IgD-negative memory B cell (primary cell): Measurements from ENCODE around the gene ATG7. TPM values are rescaled to one million over a fixed set of nuclear protein-coding genes. Genes with fewer than 3 reads are reported as not detected.

ENCODE experiments used
- H3K27ac Mint-ChIP-seq, 3 donors: one replicate each; pipeline ENCODE4 v1.8.0; 2020 to 2022; ENCODE audit warnings: mild to moderate bottlenecking in 3 of 3, mixed read lengths in 3 of 3, moderate library complexity in 1 of 3
- H3K27me3 Mint-ChIP-seq: one replicate; pipeline ENCODE4 v1.8.0; 2021; ENCODE audit warnings: mixed read lengths
- H3K36me3 Mint-ChIP-seq: one replicate; pipeline ENCODE4 v1.8.0; 2020; ENCODE audit warnings: mild to moderate bottlenecking, mixed read lengths
- H3K4me1 Mint-ChIP-seq, 3 donors: one replicate each; pipeline ENCODE4 v1.8.0; 2020 to 2022; ENCODE audit warnings: mixed read lengths in 3 of 3, mild to moderate bottlenecking in 1 of 3
- H3K4me3 Mint-ChIP-seq, 4 donors: one replicate each; pipeline ENCODE4 v1.8.0; 2020 to 2022; ENCODE audit warnings: mild to moderate bottlenecking in 4 of 4, mixed read lengths in 4 of 4, moderate library complexity in 3 of 4
- H3K9me3 Mint-ChIP-seq, 3 donors: one replicate each; pipeline ENCODE4 v1.8.0; 2020 to 2021; ENCODE audit warnings: mixed read lengths in 3 of 3, mild to moderate bottlenecking in 1 of 3
- polyA plus RNA-seq: library from polyadenylated mRNA; unstranded; fragments of 300-500 nt; fragmentation: Illumina TruSeq; gene quantifications from one replicate; pipeline ENCODE4 v1.2.3, GENCODE V29; 2021

Gene ATG7
- polyA plus RNA-seq, 1 donor from 2014 or later, result 18.1 TPM

DNA sequence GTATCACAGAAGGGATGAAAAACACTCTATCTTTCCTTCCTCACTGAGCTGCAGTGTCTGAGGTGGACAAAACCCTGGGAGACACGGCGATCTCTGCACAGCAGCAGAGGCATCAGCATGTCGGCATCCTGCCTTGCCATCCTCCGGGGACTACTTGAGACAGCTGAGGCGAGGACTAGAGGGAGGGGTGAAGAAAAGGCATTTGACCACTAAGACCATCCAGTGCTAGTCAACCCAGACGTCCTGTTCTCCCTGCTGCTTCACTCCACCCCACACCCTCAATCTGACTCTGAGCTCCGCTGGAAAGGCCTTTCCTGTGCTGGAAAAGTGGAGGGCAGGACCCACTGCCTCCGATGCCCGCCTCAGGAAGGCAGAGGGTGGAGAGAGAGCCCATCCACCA, 304.3 kb downstream of the ATG7 start:
- H3K27ac Mint-ChIP-seq, result no peak overlapping the region
- H3K4me3 Mint-ChIP-seq, result no peak overlapping the region
- H3K36me3 Mint-ChIP-seq, result peaks cover 2% of the 10 kb centered on the region
- H3K4me1 Mint-ChIP-seq, result peaks cover 12 to 15% (median 14%) of the 10 kb centered on the region in 3 donors
- H3K9me3 Mint-ChIP-seq, result no peaks in the 10 kb centered on the region
- H3K27me3 Mint-ChIP-seq, result no peaks in the 10 kb centered on the region

GRCh38 chr3:11578169-11578568, 306.0 kb downstream of the ATG7 start:
- H3K27ac Mint-ChIP-seq, result no peak overlapping the region
- peaks cover 16 to 23% (median 22%) of the 10 kb centered on the region in 3 donors for H3K4me1 Mint-ChIP-seq
- no peak overlapping the region for H3K4me3 Mint-ChIP-seq

DNA sequence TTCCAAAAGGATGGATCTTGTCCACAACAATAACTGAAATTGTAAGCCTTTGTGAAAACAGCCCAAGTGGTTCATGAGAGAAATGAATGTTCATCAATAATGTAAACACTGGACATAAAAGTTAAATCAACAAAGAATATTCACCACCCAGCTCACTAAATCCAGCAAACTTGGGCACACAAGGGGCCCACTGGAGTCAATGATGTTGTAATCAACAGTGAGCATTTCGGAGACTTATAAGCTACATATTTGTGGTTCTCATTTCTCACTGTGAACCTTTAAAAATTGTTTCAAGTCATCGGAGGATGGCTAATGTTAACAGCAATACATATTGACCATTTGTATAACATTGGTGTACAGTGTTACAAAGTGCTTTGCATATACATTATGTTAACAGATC, 308.4 kb downstream of the ATG7 start:
- Mint-ChIP-seq H3K36me3 (peaks cover 1% of the 10 kb centered on the region), H3K4me1 (peaks cover 26 to 38% (median 31%) of the 10 kb centered on the region in 3 donors), H3K9me3 (no peaks in the 10 kb centered on the region), H3K27me3 (no peaks in the 10 kb centered on the region), H3K27ac (no peak overlapping the region), H3K4me3 (no peak overlapping the region)

More at GRCh38 chr3:11578169-11578568, 306.0 kb downstream of the ATG7 start:
- Mint-ChIP-seq H3K36me3 (no peaks in the 10 kb centered on the region), H3K27me3 (no peaks in the 10 kb centered on the region), H3K9me3 (no peaks in the 10 kb centered on the region)

DNA sequence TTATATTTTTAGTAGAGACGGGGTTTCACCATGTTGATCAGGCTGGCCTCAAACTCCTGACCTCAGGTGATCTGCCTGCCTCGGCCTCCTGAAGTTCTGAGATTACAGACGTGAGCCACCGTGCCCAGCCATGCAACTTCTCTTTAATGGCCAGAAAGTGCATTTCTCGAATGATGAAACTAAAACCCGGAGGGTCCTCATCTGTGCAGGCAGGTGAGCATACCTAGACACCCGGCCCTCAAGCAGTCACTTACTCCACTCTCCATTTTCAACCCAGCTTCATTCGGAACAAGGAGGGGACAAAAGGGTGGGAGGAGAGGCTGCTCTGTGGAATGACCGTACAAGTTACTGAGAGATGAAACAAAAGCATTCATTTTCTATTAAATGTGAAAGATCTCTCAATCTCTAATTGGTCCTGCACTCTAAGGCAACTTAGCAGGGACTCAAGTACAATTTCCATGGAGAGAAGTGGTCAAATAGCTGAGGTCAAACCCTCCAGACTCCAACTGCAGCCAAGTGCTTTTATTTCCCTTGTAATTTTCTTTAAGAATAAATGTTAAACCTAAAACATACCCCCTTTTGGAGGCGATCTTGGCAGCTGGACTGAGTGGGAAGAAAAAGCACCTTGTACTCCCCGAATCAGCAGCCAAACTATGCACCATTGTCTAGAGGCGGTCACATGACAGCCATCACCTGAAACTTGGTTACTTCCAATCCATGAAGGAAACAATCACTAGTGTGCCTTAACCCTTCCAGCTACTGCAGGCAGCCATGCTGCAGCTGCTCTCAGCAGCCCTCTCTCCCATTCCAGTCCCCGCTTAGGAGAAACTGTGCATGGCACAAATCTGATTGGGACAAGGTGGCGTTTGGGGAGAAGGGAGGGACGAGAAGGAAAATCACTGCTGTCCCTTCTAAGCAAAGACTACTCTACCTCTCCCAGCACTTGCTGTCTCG, 309.3 kb downstream of the ATG7 start:
- peaks cover 26 to 38% (median 28%) of the 10 kb centered on the region in 3 donors for H3K4me1 Mint-ChIP-seq
- H3K27ac Mint-ChIP-seq, result no peak overlapping the region
- no peak overlapping the region for H3K4me3 Mint-ChIP-seq
- H3K9me3 Mint-ChIP-seq, result no peaks in the 10 kb centered on the region
- peaks cover 1% of the 10 kb centered on the region for H3K36me3 Mint-ChIP-seq
- no peaks in the 10 kb centered on the region for H3K27me3 Mint-ChIP-seq

DNA sequence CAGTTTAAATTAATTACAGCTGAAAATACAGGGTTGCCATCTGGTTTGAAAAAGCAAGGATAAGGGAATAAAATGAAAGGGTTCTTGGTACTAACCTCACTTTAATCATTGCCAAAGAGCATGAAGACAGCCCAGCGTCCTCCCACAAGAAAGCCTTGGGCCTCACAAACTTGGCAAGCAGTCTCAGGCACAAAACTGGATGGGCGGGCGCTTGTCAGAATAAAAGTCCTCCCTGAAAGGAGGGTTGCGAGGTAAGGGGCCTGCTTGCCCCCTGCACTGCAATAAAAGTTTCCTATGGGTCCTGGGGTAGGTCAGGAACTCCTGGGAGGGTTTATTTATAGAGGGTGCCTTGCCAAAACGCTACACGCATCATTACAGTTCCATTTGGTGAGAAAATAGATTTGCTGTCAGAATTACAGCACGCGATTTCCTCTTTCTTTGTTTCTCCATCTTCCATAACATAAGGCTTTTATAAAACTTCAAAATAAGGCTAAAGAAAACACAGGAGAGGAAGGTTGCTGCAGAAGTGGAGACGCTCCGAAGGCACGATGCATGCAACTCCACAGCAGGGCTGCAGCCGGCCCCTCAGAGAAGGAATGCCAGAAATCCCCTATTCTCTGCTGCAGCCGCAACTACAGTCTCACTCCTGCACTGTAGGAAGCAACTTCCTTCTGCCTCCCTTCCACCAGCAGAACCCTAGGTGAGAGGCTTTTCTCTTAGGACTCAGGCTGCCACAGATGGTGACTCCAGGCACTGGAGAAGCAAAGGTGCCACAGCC, 310.2 kb downstream of the ATG7 start:
- Mint-ChIP-seq H3K27me3 (no peaks in the 10 kb centered on the region), H3K9me3 (no peaks in the 10 kb centered on the region), H3K4me1 (peaks cover 23 to 38% (median 27%) of the 10 kb centered on the region in 3 donors), H3K36me3 (peaks cover 1% of the 10 kb centered on the region), H3K4me3 (peak overlapping the region in 2 of 4 donors; percentile 6 to 68), H3K27ac (no peak overlapping the region)

DNA sequence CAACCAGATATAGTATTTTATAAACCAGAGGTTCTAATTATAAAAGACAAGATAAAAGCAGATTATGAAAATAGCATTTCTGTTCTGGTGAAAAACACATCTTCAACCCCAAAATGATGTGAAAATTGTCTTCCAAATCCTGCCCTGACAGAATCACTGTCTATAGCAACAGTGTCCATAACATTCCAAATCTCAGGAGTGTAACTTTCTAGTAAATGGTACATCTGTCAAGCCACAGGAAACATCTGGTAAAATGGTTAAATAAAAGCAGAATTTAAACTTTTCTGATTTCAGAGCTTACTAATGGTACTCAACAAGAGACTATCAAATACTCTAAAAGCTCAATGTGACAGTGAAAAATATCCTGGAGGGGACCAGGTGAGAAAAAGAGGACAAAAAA, 311.0 kb downstream of the ATG7 start:
- Mint-ChIP-seq H3K27ac (no peak overlapping the region), H3K27me3 (no peaks in the 10 kb centered on the region), H3K36me3 (peaks cover 1% of the 10 kb centered on the region), H3K9me3 (no peaks in the 10 kb centered on the region), H3K4me1 (peaks cover 24 to 38% (median 27%) of the 10 kb centered on the region in 3 donors), H3K4me3 (no peak overlapping the region)

GRCh38 chr3:11583638-11584046, 311.4 kb downstream of the ATG7 start:
- H3K27ac Mint-ChIP-seq, result no peak overlapping the region
- peak overlapping the region in 1 of 4 donors; percentile 3 for H3K4me3 Mint-ChIP-seq
- no peaks in the 10 kb centered on the region for H3K9me3 Mint-ChIP-seq
- H3K4me1 Mint-ChIP-seq, result peaks cover 24 to 41% (median 29%) of the 10 kb centered on the region in 3 donors
- no peaks in the 10 kb centered on the region for H3K27me3 Mint-ChIP-seq
- H3K36me3 Mint-ChIP-seq, result peaks cover 1% of the 10 kb centered on the region

- Mint-ChIP-seq H3K4me1 (peaks cover 24 to 43% (median 34%) of the 10 kb centered on the region in 3 donors), H3K4me3 (no peak overlapping the region), H3K36me3 (peaks cover 1% of the 10 kb centered on the region), H3K27me3 (no peaks in the 10 kb centered on the region), H3K9me3 (no peaks in the 10 kb centered on the region), H3K27ac (peak overlapping the region in 1 of 3 donors; percentile 7)
Measured at GRCh38 chr3:11584570-11584969, 312.4 kb downstream of the ATG7 start.

DNA sequence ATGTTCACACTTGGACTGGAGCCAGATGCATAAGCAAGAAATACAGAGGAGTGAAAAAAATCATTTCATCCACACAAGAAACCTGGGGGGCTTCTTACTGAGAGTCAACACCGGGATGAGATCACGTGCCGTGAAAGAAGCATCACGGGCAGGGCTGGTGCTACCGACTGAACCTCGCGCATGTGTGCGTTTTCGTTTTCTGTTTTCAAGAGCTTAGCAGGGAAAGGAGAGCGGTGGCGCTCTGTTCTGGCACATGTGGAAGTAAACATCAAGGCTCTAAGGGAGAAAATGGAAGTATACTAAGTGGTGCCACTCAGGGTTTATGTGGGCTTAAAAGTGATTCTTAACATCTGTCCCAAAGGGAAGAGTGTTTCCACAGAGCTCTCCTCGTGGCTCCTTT, 315.6 kb downstream of the ATG7 start:
- H3K4me3 Mint-ChIP-seq, result peak overlapping the region in 1 of 4 donors; percentile 43
- peaks cover 20 to 32% (median 29%) of the 10 kb centered on the region in 3 donors for H3K4me1 Mint-ChIP-seq

DNA sequence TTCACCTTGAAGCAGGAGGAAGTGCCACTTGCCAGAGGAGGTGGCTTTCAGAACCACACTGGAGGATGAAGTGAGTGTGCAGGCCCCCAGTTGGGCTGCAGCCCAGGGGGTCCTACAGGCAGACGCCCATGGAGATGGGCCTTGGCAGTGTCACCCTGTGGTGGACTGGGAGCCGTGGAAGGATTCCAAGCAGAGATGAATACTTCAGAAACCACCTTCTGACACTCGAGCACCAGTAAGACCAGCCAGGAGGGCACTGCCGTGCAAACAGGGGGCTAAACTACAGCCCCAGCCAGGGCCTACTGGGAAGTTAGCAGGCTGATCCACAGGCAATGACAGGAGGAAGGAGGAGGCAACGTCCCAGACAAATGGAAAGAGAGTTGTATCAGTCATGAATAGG, 316.1 kb downstream of the ATG7 start:
- Mint-ChIP-seq H3K4me3 (no peak overlapping the region), H3K4me1 (peaks cover 19 to 32% (median 27%) of the 10 kb centered on the region in 3 donors), H3K36me3 (peaks cover 1% of the 10 kb centered on the region)

More for the DNA sequence above, 315.6 kb downstream of the ATG7 start:
- H3K9me3 Mint-ChIP-seq, result no peaks in the 10 kb centered on the region
- no peaks in the 10 kb centered on the region for H3K27me3 Mint-ChIP-seq
- H3K27ac Mint-ChIP-seq, result peak overlapping the region in 1 of 3 donors; percentile 82
- H3K36me3 Mint-ChIP-seq, result peaks cover 1% of the 10 kb centered on the region

GRCh38 chr3:11588755-11589154, 316.6 kb downstream of the ATG7 start:
- peaks cover 17 to 30% (median 24%) of the 10 kb centered on the region in 3 donors for H3K4me1 Mint-ChIP-seq
- no peaks in the 10 kb centered on the region for H3K9me3 Mint-ChIP-seq
- no peak overlapping the region for H3K4me3 Mint-ChIP-seq
- H3K27me3 Mint-ChIP-seq, result no peaks in the 10 kb centered on the region
- H3K27ac Mint-ChIP-seq, result no peak overlapping the region
- H3K36me3 Mint-ChIP-seq, result peaks cover 1% of the 10 kb centered on the region

More for the DNA sequence above, 316.1 kb downstream of the ATG7 start:
- Mint-ChIP-seq H3K27me3 (no peaks in the 10 kb centered on the region), H3K27ac (no peak overlapping the region), H3K9me3 (no peaks in the 10 kb centered on the region)

- no peak overlapping the region for H3K27ac Mint-ChIP-seq
- peaks cover 1% of the 10 kb centered on the region for H3K36me3 Mint-ChIP-seq
- no peak overlapping the region for H3K4me3 Mint-ChIP-seq
- H3K27me3 Mint-ChIP-seq, result no peaks in the 10 kb centered on the region
- no peaks in the 10 kb centered on the region for H3K9me3 Mint-ChIP-seq
- H3K4me1 Mint-ChIP-seq, result peaks cover 12 to 25% (median 22%) of the 10 kb centered on the region in 3 donors
Measured at GRCh38 chr3:11589706-11590105, 317.5 kb downstream of the ATG7 start.

GRCh38 chr3:11591002-11591355, 318.8 kb downstream of the ATG7 start:
- Mint-ChIP-seq H3K27me3 (no peaks in the 10 kb centered on the region), H3K36me3 (no peaks in the 10 kb centered on the region), H3K4me3 (no peak overlapping the region), H3K27ac (no peak overlapping the region), H3K4me1 (peaks cover 11 to 26% (median 20%) of the 10 kb centered on the region in 3 donors), H3K9me3 (peaks cover 0 to 1% (median 0%) of the 10 kb centered on the region in 3 donors)

DNA sequence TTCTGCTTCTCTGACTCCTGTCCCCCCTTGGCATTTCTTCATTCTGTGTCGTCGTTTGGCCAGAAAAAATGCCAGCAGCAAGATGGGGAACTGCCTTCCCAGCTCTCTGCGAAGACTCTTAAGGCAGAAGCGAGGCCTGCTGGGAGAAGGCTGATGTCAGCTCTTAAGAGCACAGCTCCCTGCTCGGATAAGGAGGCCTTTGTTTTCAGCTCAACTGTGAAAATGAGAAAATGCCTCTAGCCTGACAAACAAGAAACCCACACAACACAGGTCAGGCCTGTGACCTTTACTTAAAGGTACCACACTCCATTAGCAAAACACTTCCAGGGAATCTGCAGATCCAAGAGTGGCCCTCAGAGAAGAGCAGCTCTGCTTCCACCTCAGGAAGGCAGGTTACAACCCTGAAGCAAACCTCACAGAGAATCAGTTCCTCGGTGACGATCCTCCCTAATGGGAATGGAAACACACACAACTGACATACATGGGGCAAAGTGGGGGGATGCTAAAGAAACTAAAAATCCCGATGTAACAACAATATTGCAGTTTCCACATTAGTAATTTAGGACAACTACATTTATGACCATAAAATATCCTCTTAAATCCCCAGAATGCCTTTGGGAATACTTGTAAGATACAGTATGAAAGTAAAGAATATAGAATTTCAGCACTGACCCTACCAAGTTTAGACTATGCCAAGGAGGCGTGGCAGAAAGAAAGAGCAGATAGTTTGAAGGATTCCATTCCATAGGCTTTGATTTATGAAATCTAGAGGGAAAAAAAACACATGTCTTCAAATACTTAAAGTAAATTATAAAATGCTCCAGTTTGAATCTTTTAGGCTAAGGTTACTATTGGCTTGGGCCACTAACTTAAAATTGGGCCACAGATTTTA, 319.4 kb downstream of the ATG7 start:
- Mint-ChIP-seq H3K4me3 (no peak overlapping the region), H3K27me3 (no peaks in the 10 kb centered on the region), H3K4me1 (peaks cover 9 to 30% (median 21%) of the 10 kb centered on the region in 3 donors), H3K36me3 (peaks cover 4% of the 10 kb centered on the region), H3K9me3 (peaks cover 0 to 1% (median 0%) of the 10 kb centered on the region in 3 donors), H3K27ac (no peak overlapping the region)
